ENCODE results near the gene CYB5A. TPM values are rescaled to one million over a fixed set of nuclear protein-coding genes. Genes with fewer than 3 reads are reported as not detected.

The CYB5A gene
- total and polyA plus RNA-seq, 9 of the 15 experiments (the other 6 are each of a cell fraction or from before 2014, with no cell fraction given), result 11.9 to 22.6 (median 14.1) TPM

- no peak for TF ChIP-seq SMAD4 (CRISPR knock-in tag; conservative IDR thresholded peaks at IDR 0.05)
- 0 out of 2 replicates have a peak, but pooled peaks have one; percentile 31 for TF ChIP-seq MGA (IDR thresholded peaks at IDR 0.05)
- no peak for TF ChIP-seq KAT8 (IDR thresholded peaks at IDR 0.05; ENCODE audit: low read depth)
- TF ChIP-seq, protein P1, sequence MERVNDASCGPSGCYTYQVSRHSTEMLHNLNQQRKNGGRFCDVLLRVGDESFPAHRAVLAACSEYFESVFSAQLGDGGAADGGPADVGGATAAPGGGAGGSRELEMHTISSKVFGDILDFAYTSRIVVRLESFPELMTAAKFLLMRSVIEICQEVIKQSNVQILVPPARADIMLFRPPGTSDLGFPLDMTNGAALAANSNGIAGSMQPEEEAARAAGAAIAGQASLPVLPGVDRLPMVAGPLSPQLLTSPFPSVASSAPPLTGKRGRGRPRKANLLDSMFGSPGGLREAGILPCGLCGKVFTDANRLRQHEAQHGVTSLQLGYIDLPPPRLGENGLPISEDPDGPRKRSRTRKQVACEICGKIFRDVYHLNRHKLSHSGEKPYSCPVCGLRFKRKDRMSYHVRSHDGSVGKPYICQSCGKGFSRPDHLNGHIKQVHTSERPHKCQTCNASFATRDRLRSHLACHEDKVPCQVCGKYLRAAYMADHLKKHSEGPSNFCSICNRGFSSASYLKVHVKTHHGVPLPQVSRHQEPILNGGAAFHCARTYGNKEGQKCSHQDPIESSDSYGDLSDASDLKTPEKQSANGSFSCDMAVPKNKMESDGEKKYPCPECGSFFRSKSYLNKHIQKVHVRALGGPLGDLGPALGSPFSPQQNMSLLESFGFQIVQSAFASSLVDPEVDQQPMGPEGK (CRISPR knock-in tag; IDR thresholded peaks at IDR 0.05; ENCODE audit: borderline replicate concordance), result no peak
- peak; percentile 14 for TF ChIP-seq MEIS2 (IDR thresholded peaks at IDR 0.05; ENCODE audit: partially characterized antibody)
- no peak for TF ChIP-seq CTCFL (IDR thresholded peaks at IDR 0.05; ENCODE audit: borderline replicate concordance, insufficient read depth, low read depth, low read length, poor library complexity, severe bottlenecking)
- no peak for TF ChIP-seq ZNF77 (CRISPR knock-in tag; IDR thresholded peaks at IDR 0.05)
- no peak for TF ChIP-seq ARHGAP35 (IDR thresholded peaks at IDR 0.05; ENCODE audit: partially characterized antibody)
- TF ChIP-seq SREBF2 (CRISPR knock-in tag; IDR thresholded peaks at IDR 0.05), result no peak
- TF ChIP-seq LARP7 (IDR thresholded peaks at IDR 0.05), result no peak
- no peak for TF ChIP-seq POLR2B (IDR thresholded peaks at IDR 0.05; ENCODE audit: low read depth, partially characterized antibody)
Observed at GRCh38 chr18:74291771-74292540, at the start of gene CYB5A (continued).
